K562 (cell line): ENCODE data around the gene FERD3L. TPM values are rescaled to one million over a fixed set of nuclear protein-coding genes. Genes with fewer than 3 reads are reported as not detected.

Experiments
- ATAC-seq: fragments of 200-7000 bp; cut with Tn5 transposase; 3 replicates; pipeline ENCODE4 v1.9.1; 2020; ENCODE audit warnings: moderate library complexity
- BruUV-seq: library from RNA; stranded (reverse); fragments of 400-500 nt; replicated peaks from 2 replicates; lab custom pipeline; 2021; lab: Mats Ljungman, UMichigan
- CTCF ChIA-PET: fragments of 300-600 bp; formaldehyde crosslinking; extraction: SDS; loops from one replicate; lab custom pipeline; 2021; ENCODE audit warnings: low intra/inter-chr PET ratio; lab: Yijun Ruan, JAX
- POLR2A ChIA-PET: fragments of 300-600, 350-650 bp; sonication (Branson Sonifier 250); formaldehyde crosslinking; extraction: SDS; loops from one replicate; lab custom pipeline; 2021; ENCODE audit warnings: antibody characterized with exemption, inconsistent platforms; lab: Yijun Ruan, JAX
- DNase-seq, 4 experiments: peaks; one replicate each; pipeline versions ENCODE4 v3.0.0 to v3.0.0-alpha.2; 2011 to 2018; ENCODE audit warnings: low spot score in 3 of 4, mixed read lengths in 3 of 4; ENCODE audit errors: extremely low read depth in 1 of 4
- FAIRE-seq: peaks from 2 replicates; lab custom pipeline; 2011; peaks lifted over from hg19 to GRCh38; lab: Jason Lieb, UNC
- H2AFZ ChIP-seq: 2 replicates; pipeline ENCODE4 v1.6.0; 2011; ENCODE audit warnings: low read depth, low read length, control low read depth, inconsistent platforms
- H3K27ac ChIP-seq: fragments of 200-600 bp; 3 replicates; pipeline ENCODE4 v1.8.0; 2011; ENCODE audit warnings: low read depth, mild to moderate bottlenecking, control low read depth, inconsistent platforms, low read length, moderate library complexity, mixed read lengths; ENCODE audit errors: extremely low read depth
- H3K27me3 ChIP-seq, 2 experiments: fragments of 300-600 bp in 1 of 2; 2 replicates in 1 of 2; 3 replicates in 1 of 2; pipeline versions ENCODE4 v1.6.0 to v1.8.0; 2011; ENCODE audit warnings: inconsistent platforms in 2 of 2, low read length in 2 of 2, mild to moderate bottlenecking in 1 of 2, mixed read lengths in 1 of 2, moderate library complexity in 1 of 2; ENCODE audit not compliant: control insufficient read depth in 2 of 2, insufficient read depth in 2 of 2
- H3K36me3 ChIP-seq: fragments of 300-600 bp; 3 replicates; pipeline ENCODE4 v1.8.0; 2011; ENCODE audit warnings: mild to moderate bottlenecking, low read length, inconsistent platforms; ENCODE audit not compliant: control insufficient read depth, insufficient read depth
- H3K4me1 ChIP-seq, 2 experiments: fragments of 200-600 bp in 1 of 2; replicated peaks in 1 of 2; 2 replicates in 1 of 2; 3 replicates in 1 of 2; pipeline versions ENCODE4 v1.5.1 to v1.8.0; 2011; ENCODE audit warnings: inconsistent platforms in 2 of 2, low read length in 2 of 2, mild to moderate bottlenecking in 1 of 2, mixed read lengths in 1 of 2, moderate library complexity in 1 of 2; ENCODE audit not compliant: control insufficient read depth in 2 of 2, insufficient read depth in 2 of 2
- H3K4me2 ChIP-seq: 2 replicates; pipeline ENCODE4 v1.6.1; 2011; ENCODE audit warnings: low read length, control low read depth, inconsistent platforms, mixed read lengths; ENCODE audit not compliant: insufficient read depth
- H3K4me3 ChIP-seq: fragments of 200-600 bp; sonication (generic), shearing (Covaris generic); 2 replicates; pipeline ENCODE4 v1.5.1; 2016; ENCODE audit warnings: control low read depth, inconsistent platforms
- H3K79me2 ChIP-seq: fragments of 200-600 bp; 3 replicates; pipeline ENCODE4 v1.8.0; 2011; ENCODE audit warnings: low read length, inconsistent platforms; ENCODE audit not compliant: control insufficient read depth, insufficient read depth
- H3K9ac ChIP-seq, 2 experiments: 2 replicates each; pipeline versions ENCODE4 v1.6.0 to v1.6.1; 2011; ENCODE audit warnings: low read depth in 2 of 2, low read length in 2 of 2, control low read depth in 1 of 2, inconsistent platforms in 1 of 2, mild to moderate bottlenecking in 1 of 2, mixed read lengths in 1 of 2; ENCODE audit not compliant: insufficient read depth in 1 of 2
- H3K9me1 ChIP-seq: one replicate; pipeline ENCODE4 v1.6.0; 2011; ENCODE audit warnings: inconsistent platforms, mild to moderate bottlenecking, low read length, moderate library complexity; ENCODE audit not compliant: control insufficient read depth, insufficient read depth
- H3K9me3 ChIP-seq: replicated peaks from 2 replicates; pipeline ENCODE4 v1.5.1; 2011; ENCODE audit warnings: low read depth, low read length, inconsistent platforms; ENCODE audit not compliant: control insufficient read depth, insufficient read depth
- H4K20me1 ChIP-seq: replicated peaks from 2 replicates; pipeline ENCODE4 v1.6.1; 2011; ENCODE audit warnings: low read length, inconsistent platforms, mixed read lengths; ENCODE audit not compliant: control insufficient read depth, insufficient read depth
- CHD1 ChIP-seq: fragments of 200-600 bp; sonication (generic); IDR thresholded peaks from one replicate; pipeline ENCODE4 v1.6.1; 2012; ENCODE audit warnings: mild to moderate bottlenecking, moderate library complexity, low read length, inconsistent platforms
- CREB1 ChIP-seq, 2 experiments: sonication (generic) in 1 of 2; formaldehyde crosslinking in 1 of 2; IDR thresholded peaks; 2 replicates each; pipeline versions ENCODE4 v1.6.1 to v1.8.0; 2012 to 2022; ENCODE audit warnings: inconsistent platforms in 1 of 2, mild to moderate bottlenecking in 1 of 2, missing genetic modification reagents in 1 of 2, moderate library complexity in 1 of 2
- CREBBP ChIP-seq: IDR thresholded peaks from one replicate; pipeline ENCODE4 v1.6.1; 2012; ENCODE audit warnings: low read depth, mild to moderate bottlenecking, control low read depth, inconsistent platforms, low read length
- E2F3 ChIP-seq: fragments of 250-450 bp; sonication (Bioruptor Pico); IDR thresholded peaks from 2 replicates; pipeline ENCODE4 v1.4.0; 2020; ENCODE audit warnings: mild to moderate bottlenecking
- FUS ChIP-seq: fragments of 200-400 bp; formaldehyde crosslinking; optimal IDR thresholded peaks from 2 replicates; pipeline ENCODE3; 2017; ENCODE audit warnings: low read depth, low read length
- LARP7 ChIP-seq: fragments of 450-650 bp; IDR thresholded peaks from 2 replicates; pipeline ENCODE4 v1.6.1; 2016
- MEF2D ChIP-seq: conservative IDR thresholded peaks from 2 replicates; pipeline ENCODE4 v1.6.1; 2016; ENCODE audit warnings: low read depth, missing genetic modification characterization, missing compliant biosample characterization
- MEIS2 ChIP-seq: fragments of 450-650 bp; IDR thresholded peaks from 2 replicates; pipeline ENCODE4 v1.6.1; 2014; ENCODE audit warnings: mild to moderate bottlenecking; ENCODE audit not compliant: partially characterized antibody
- STAT5A ChIP-seq: IDR thresholded peaks from 2 replicates; pipeline ENCODE4 v1.6.1; 2012; ENCODE audit warnings: low read length, inconsistent platforms, borderline replicate concordance
- ZNF121 ChIP-seq: sonication (generic); formaldehyde crosslinking; conservative IDR thresholded peaks from 2 replicates; pipeline ENCODE4 v1.8.0; 2022; ENCODE audit warnings: missing genetic modification reagents
- ZNF140 ChIP-seq: fragments of 250-450 bp; sonication (Bioruptor Pico); IDR thresholded peaks from 2 replicates; pipeline ENCODE4 v1.8.0; 2021; ENCODE audit warnings: moderate library complexity, mild to moderate bottlenecking, inconsistent platforms
- WGBS: fragments of 100-300 bp; shearing (Covaris generic); methylation state at CpG from one replicate; pipeline ENCODE4 v1.1.6; 2016; ENCODE audit warnings: low coverage, mixed read lengths; ENCODE audit not compliant: insufficient coverage; ENCODE audit errors: missing lambda C conversion rate; 5-methylcytosine and 5-hydroxymethylcytosine counted together
- in situ Hi-C: fragments of 300-500 bp; cut with MboI; formaldehyde crosslinking; loops from 4 replicates; pipeline ENCODE4 v1.15.0; 2018; ENCODE audit warnings: inconsistent platforms, mixed read lengths
- intact Hi-C: fragments of 100-400 bp; cut with micrococcal nuclease; formaldehyde crosslinking; loops from 2 replicates; pipeline ENCODE4 v1.14.2; 2022
- polyA plus RNA-seq, 8 experiments: library from polyadenylated mRNA; depleted of rRNA in 4 of 8; stranded (reverse) in 5 of 8; unstranded in 3 of 8; fragments of >200 nt; fragmentation: Nextera tagmentation in 2 of 8; fragmentation: Illumina TruSeq in 1 of 8; extraction: Ambion mirVana in 2 of 8; extraction: Trizol in 1 of 8; gene quantifications; 2 replicates each; pipeline versions ENCODE4 v1.2.1 to v1.2.3, GENCODE V29; 2011 to 2014; ENCODE audit warnings: inconsistent platforms in 1 of 8, missing spikeins in 1 of 8
- total RNA-seq, 7 experiments: library from RNA; depleted of rRNA in 6 of 7; stranded (reverse); fragments of >200 nt in 6 of 7; fragmentation: Illumina TruSeq in 2 of 7; extraction: Trizol in 2 of 7; gene quantifications; 2 replicates each; pipeline versions ENCODE4 v1.2.1 to v1.2.3, GENCODE V29; 2011 to 2021; ENCODE audit warnings: low replicate concordance in 1 of 7
- TF ChIP-seq, protein P1 (sequence below): sonication (generic); formaldehyde crosslinking; IDR thresholded peaks from 2 replicates; pipeline ENCODE4 v1.8.0; 2022; ENCODE audit warnings: missing genetic modification reagents, mild to moderate bottlenecking, moderate library complexity, borderline replicate concordance

Gene FERD3L
- total and polyA plus RNA-seq, 9 of the 15 experiments (the other 6 are each of a cell fraction or from before 2014, with no cell fraction given) = not detected

DNA sequence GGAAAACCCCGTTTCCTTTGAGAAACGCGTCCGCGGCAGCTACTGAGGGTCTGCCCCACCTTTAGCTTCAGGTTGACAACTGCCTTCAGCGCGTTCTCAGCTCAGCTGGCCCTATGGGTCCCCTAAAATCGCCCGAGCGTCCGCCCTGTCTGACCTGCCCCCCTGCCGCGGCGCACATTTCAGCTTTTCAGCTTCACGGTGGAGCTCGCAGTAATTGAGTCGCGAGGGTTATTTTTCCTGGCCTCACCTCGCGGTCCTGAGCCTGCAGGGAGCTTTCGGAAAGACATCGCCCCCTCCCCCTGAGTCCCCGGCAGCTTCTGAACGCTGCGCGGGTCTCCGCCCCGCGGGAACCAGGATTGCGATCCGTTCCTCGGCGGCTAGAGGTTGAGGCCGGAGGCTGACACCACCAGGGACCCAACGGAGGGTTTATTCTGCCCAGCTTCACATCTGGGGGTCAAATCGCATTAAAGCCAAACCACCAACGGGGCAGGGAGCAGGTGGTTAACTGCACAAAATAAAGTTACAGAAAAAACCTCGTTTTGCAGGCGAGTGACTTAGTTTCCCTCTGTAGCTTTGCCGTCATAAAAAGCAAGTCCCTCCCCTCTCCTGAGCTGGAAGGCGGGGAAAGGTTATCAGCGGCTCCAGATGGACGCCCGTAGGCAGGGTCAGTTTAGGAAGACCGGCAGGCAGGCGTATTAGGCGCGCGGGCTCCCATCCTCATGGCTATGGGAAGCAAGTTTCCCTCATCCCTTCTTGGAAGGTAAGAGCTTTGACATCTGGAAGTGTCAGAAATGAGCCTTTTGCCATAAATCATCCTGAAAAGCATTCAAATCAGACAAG is 38.8 kb downstream of the FERD3L start:
- ChIA-PET POLR2A (interaction anchor here (0.6 kb wide), 1 partner anchor 1005 kb away, joined by 3 read pairs; no protein-coding TSS in a partner anchor), CTCF (no interaction called here)
- Histone ChIP-seq H3K27me3 (peaks cover 6 to 28% of the 10 kb centered on the region in 2 experiments; a peak in 3 of 5 replicates), H3K4me2 (peak overlapping the region; percentile 32; the same call in 1 of the 2 replicates), H3K27ac (no peak overlapping the region), H3K36me3 (no peaks in the 10 kb centered on the region), H3K4me1 (peaks cover 0 to 5% of the 10 kb centered on the region in 2 experiments; a peak in 2 of 5 replicates), H3K9ac (peak overlapping the region in 1 of 2 experiments; percentile 26; a peak in 1 of 4 replicates), H3K9me1 (no peaks in the 10 kb centered on the region), H3K4me3 (no peak overlapping the region), H2AFZ (no peak overlapping the region), H4K20me1 (no peaks in the 10 kb centered on the region), H3K9me3 (no peaks in the 10 kb centered on the region), H3K79me2 (no peaks in the 10 kb centered on the region)
- no peak for TF ChIP-seq E2F3 (CRISPR knock-in tag)
- TF ChIP-seq MEF2D = no peak
- peak; percentile 5 for TF ChIP-seq MEIS2
- BruUV-seq = no TSS peak
- intact Hi-C loops = no loop called here
- WGBS = 1% methylated on average over 46 of the region's 49 CpGs
- ATAC-seq (peak; percentile 71; the same call in 2 of the 3 replicates), FAIRE-seq (no peak), DNase-seq (peak in 1 of 4 experiments; percentile 24)
- in situ Hi-C loops = no loop called here

DNA sequence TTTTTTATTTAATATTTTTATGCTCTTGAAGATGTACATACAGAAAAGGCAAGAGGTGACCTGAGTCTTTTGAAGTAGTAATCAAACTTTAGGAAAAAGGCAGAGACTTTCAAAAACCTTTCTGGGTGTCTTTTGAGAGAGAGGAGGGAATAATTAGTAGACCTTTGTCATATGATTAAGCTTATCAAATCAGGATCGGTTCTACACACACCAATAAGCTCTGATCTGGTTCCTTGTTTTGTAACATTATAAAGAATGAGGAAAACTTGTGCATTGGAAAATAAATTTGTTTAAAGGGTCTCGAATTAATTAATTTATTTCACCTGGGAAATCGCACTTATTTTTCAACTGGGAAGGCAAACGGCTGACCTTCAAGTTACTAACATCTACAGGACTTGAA is 39.7 kb downstream of the FERD3L start:
- no peaks in the 10 kb centered on the region for H3K9me3 ChIP-seq
- no peak overlapping the region for H3K4me3 ChIP-seq
- no peak overlapping the region for H3K9ac ChIP-seq
- H3K27me3 ChIP-seq = peaks cover 6 to 28% of the 10 kb centered on the region in 2 experiments; a peak in 3 of 5 replicates
- CTCF ChIA-PET = no interaction called here
- ATAC-seq = no peak
- H3K9me1 ChIP-seq = no peaks in the 10 kb centered on the region
- BruUV-seq = no TSS peak
- H3K4me1 ChIP-seq = peaks cover 0 to 5% of the 10 kb centered on the region in 2 experiments; a peak in 2 of 5 replicates
- no peak for DNase-seq
- H2AFZ ChIP-seq = no peak overlapping the region
- 0% methylated on average over 4 of the region's 4 CpGs for WGBS
- in situ Hi-C loops = no loop called here
- POLR2A ChIA-PET = no interaction called here
- intact Hi-C loops = no loop called here
- no peak overlapping the region for H3K27ac ChIP-seq
- no peaks in the 10 kb centered on the region for H3K36me3 ChIP-seq
- no peak for FAIRE-seq
- H3K4me2 ChIP-seq = no peak overlapping the region
- H3K79me2 ChIP-seq = no peaks in the 10 kb centered on the region
- H4K20me1 ChIP-seq = no peaks in the 10 kb centered on the region
- TF ChIP-seq, protein P1, sequence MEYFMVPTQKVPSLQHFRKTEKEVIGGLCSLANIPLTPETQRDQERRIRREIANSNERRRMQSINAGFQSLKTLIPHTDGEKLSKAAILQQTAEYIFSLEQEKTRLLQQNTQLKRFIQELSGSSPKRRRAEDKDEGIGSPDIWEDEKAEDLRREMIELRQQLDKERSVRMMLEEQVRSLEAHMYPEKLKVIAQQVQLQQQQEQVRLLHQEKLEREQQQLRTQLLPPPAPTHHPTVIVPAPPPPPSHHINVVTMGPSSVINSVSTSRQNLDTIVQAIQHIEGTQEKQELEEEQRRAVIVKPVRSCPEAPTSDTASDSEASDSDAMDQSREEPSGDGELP (CRISPR knock-in tag) = no peak
- TF ChIP-seq CREB1 (IDR thresholded peaks at IDR 0.05) (no peak), CREB1 (CRISPR knock-in tag; IDR thresholded peaks at IDR 0.05) (no peak), STAT5A (no peak), CREBBP (no peak), ZNF121 (CRISPR knock-in tag) (no peak), LARP7 (no peak), ZNF140 (no peak), FUS (no peak), CHD1 (no peak)
